ENCODE data around the gene CFHR3.
A peak's percentile ranks its signal among the peaks of the same experiment; 100 is the strongest.
"Not testable (repeated sequence)": the region's sequence is repeated elsewhere in the genome, so short reads cannot be mapped to it uniquely, and the experiment has no call there.

The CFHR3 gene

GRCh38 chr1:196774603-196775002 lies at the start of gene CFHR3:
TSS of gene CFHR3 (plus strand) at chr1:196774840. CDS start at chr1:196774887, 47 bp downstream.
- no peak for DNase-seq

- DNase-seq: no peak
These were observed 42.1 kb upstream of the CFHR3 start for GRCh38 chr1:196732526-196732925.

- no peak for DNase-seq
These were observed 41.3 kb upstream of the CFHR3 start for GRCh38 chr1:196733091-196733970.

GRCh38 chr1:196734006-196734405 lies 40.6 kb upstream of the CFHR3 start:
- no peak for DNase-seq

- no peak for DNase-seq
These were observed 40.2 kb upstream of the CFHR3 start for GRCh38 chr1:196734460-196734859.

- DNase-seq: no peak
These were observed 35.9 kb upstream of the CFHR3 start for GRCh38 chr1:196738730-196739129.

- DNase-seq: peak; percentile 71
These were observed 31.4 kb upstream of the CFHR3 start for GRCh38 chr1:196743244-196743643.

- DNase-seq: not testable (repeated sequence)
These were observed 9.5 kb upstream of the CFHR3 start for GRCh38 chr1:196765019-196765740.

- DNase-seq: not testable (repeated sequence)
These were observed 4.8 kb upstream of the CFHR3 start for GRCh38 chr1:196769823-196770222.

GRCh38 chr1:196773713-196774112 lies 927 bp upstream of the CFHR3 start:
- no peak for DNase-seq

GRCh38 chr1:196774175-196774574 lies 465 bp upstream of the CFHR3 start:
- no peak for DNase-seq

GRCh38 chr1:196777603-196778002 lies 3.0 kb downstream of the CFHR3 start:
- no peak for DNase-seq

GRCh38 chr1:196779093-196779492 lies 4.5 kb downstream of the CFHR3 start:
- no peak for DNase-seq

GRCh38 chr1:196791252-196791651 lies 16.6 kb downstream of the CFHR3 start:
- not testable (repeated sequence) for DNase-seq

GRCh38 chr1:196794103-196794502 lies 19.5 kb downstream of the CFHR3 start:
- DNase-seq: peak; percentile 78

- no peak for DNase-seq
These were observed 23.3 kb downstream of the CFHR3 start for GRCh38 chr1:196797891-196798290.

- DNase-seq: not testable (repeated sequence)
These were observed 27.3 kb downstream of the CFHR3 start for GRCh38 chr1:196801920-196802319.

- DNase-seq: no peak
These were observed 34.0 kb downstream of the CFHR3 start for GRCh38 chr1:196808529-196809235.

GRCh38 chr1:196817442-196817841 lies 42.8 kb downstream of the CFHR3 start:
- not testable (repeated sequence) for DNase-seq

- DNase-seq: not testable (repeated sequence)
These were observed 44.9 kb downstream of the CFHR3 start, which contains the start of gene CFHR1 for GRCh38 chr1:196819531-196819930. TSS of gene CFHR1 (plus strand) at chr1:196819731. CDS start at chr1:196819845, 114 bp downstream.

- DNase-seq: peak; percentile 19
These were observed 53.2 kb downstream of the CFHR3 start for GRCh38 chr1:196827860-196828259.

All from NCI-H146 (cell line).